Stimulated activated CD4-positive, alpha-beta T cell treated with anti-CD3 and anti-CD28 coated beads, Interleukin-1b, Interleukin-23, amount 100 ng/mL, for 48 hours (primary cell): Measurements from ENCODE around the gene GULP1.
"Not testable (repeated sequence)": the region's sequence is repeated elsewhere in the genome, so short reads cannot be mapped to it uniquely, and the experiment has no call there.

Experiments used
- DNase-seq: peaks from one replicate; pipeline ENCODE4 v3.0.0-alpha.2; 2020

GULP1 gene

GRCh38 chr2:188435115-188435514 lies 143.4 kb downstream of the GULP1 start:
- no peak for DNase-seq

- no peak for DNase-seq
These were observed 145.9 kb downstream of the GULP1 start for GRCh38 chr2:188437537-188437936.

GRCh38 chr2:188439986-188440385 lies 148.3 kb downstream of the GULP1 start:
- no peak for DNase-seq

- DNase-seq: no peak
These were observed 149.2 kb downstream of the GULP1 start for GRCh38 chr2:188440849-188441248.

- DNase-seq: no peak
These were observed 149.7 kb downstream of the GULP1 start for GRCh38 chr2:188441288-188441947.

- DNase-seq: no peak
These were observed 151.5 kb downstream of the GULP1 start for GRCh38 chr2:188443207-188443606.

GRCh38 chr2:188444106-188444835 lies 152.6 kb downstream of the GULP1 start:
- DNase-seq: no peak

- DNase-seq: no peak
These were observed 157.9 kb downstream of the GULP1 start for GRCh38 chr2:188449561-188449960.

GRCh38 chr2:188449971-188450370 lies 158.3 kb downstream of the GULP1 start:
- no peak for DNase-seq

GRCh38 chr2:188450732-188451483 lies 159.2 kb downstream of the GULP1 start:
- DNase-seq: no peak

- DNase-seq: no peak
These were observed 160.4 kb downstream of the GULP1 start for GRCh38 chr2:188452084-188452483.

GRCh38 chr2:188456114-188456909 lies 164.6 kb downstream of the GULP1 start:
- no peak for DNase-seq

- no peak for DNase-seq
These were observed 167.4 kb downstream of the GULP1 start for GRCh38 chr2:188459061-188459460.

GRCh38 chr2:188466078-188466477 lies 174.4 kb downstream of the GULP1 start:
- DNase-seq: not testable (repeated sequence)

GRCh38 chr2:188466761-188467160 lies 175.1 kb downstream of the GULP1 start:
- no peak for DNase-seq

GRCh38 chr2:188471166-188471565 lies 179.5 kb downstream of the GULP1 start:
- no peak for DNase-seq

- DNase-seq: no peak
These were observed 181.6 kb downstream of the GULP1 start for GRCh38 chr2:188473306-188473705.

- no peak for DNase-seq
These were observed 182.6 kb downstream of the GULP1 start for GRCh38 chr2:188474316-188474715.

- DNase-seq: no peak
These were observed 184.3 kb downstream of the GULP1 start for GRCh38 chr2:188475945-188476344.

- no peak for DNase-seq
These were observed 186.0 kb downstream of the GULP1 start for GRCh38 chr2:188477564-188478103.

- no peak for DNase-seq
These were observed 187.1 kb downstream of the GULP1 start for GRCh38 chr2:188478724-188479123.

- no peak for DNase-seq
These were observed 189.8 kb downstream of the GULP1 start for GRCh38 chr2:188481474-188481873.

- DNase-seq: no peak
These were observed 193.8 kb downstream of the GULP1 start for GRCh38 chr2:188485496-188485895.
